Left renal pelvis (tissue), 4 donors: Measurements from ENCODE around the gene SLC5A8. TPM values are rescaled to one million over a fixed set of nuclear protein-coding genes. Genes with fewer than 3 reads are reported as not detected.

Source experiments
- DNase-seq, 4 donors: peaks; one replicate each; pipeline ENCODE4 v3.0.0-alpha.2; 2013; ENCODE audit warnings: low read depth in 4 of 4, low spot score in 3 of 4
- polyA plus RNA-seq, 4 donors: library from polyadenylated mRNA; unstranded; fragments of 120-200 nt; gene quantifications; one replicate each; pipeline ENCODE4 v1.2.1, GENCODE V29; 2013; ENCODE audit not compliant: insufficient read length in 4 of 4

SLC5A8 gene
- 10 to 100 TPM in 3 of 4 donors, 1 to 10 TPM in 1; 1.4 to 35.0 (median 28.4) TPM for polyA plus RNA-seq

- DNase-seq: peak in 2 of 4 donors; percentile 10 to 18
These were observed at the start of gene SLC5A8 for GRCh38 chr12:101209319-101210302. Gene SLC5A8 (minus strand): TSS chr12:101210238. CDS start chr12:101209848, 390 bp downstream.

GRCh38 chr12:101257357-101257756 lies 47.3 kb upstream of the SLC5A8 start:
- no peak for DNase-seq

- DNase-seq: no peak
These were observed 46.2 kb upstream of the SLC5A8 start for GRCh38 chr12:101256266-101256665.

- no peak for DNase-seq
These were observed 33.6 kb upstream of the SLC5A8 start for GRCh38 chr12:101243616-101244015.

DNA sequence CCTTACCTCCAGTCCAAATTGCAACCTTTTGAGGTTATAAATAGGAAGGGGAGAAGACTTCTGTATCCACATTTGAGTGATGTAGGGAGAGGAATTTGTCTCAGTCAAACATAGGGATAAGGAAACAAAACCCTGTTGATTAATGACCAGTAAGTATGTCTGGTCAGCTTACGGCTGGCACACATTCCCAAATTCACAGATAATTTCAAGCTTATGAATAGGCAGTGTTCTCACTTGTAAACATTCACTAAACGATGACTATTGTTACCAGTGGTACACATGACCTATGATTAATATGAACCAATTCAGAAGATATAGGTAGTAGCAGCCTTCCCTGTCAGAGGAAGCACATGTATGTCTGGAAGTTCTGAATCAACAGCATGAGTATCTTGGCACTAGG lies 33.0 kb upstream of the SLC5A8 start:
- DNase-seq: no peak

- no peak for DNase-seq
These were observed 28.8 kb upstream of the SLC5A8 start for GRCh38 chr12:101238800-101239329.

DNA sequence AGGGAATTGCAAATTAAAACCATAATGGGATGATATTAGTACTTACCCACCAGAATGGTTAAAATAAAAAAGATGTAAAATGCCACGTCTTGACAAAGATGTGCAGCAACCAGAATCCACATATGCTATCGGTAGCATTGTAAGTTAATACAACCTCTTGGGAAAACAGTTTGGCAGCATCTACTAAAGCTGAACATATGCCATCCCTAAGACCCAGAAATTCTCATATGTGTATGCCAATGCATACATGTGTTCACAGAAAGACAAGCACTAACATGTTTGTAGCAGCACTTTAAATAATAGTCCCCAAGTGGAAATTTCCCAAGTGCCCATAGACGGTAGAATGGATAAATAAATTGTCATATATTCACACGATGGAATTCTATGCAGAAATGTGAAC lies 28.3 kb upstream of the SLC5A8 start:
- DNase-seq: no peak

- DNase-seq: no peak
These were observed 25.6 kb upstream of the SLC5A8 start for GRCh38 chr12:101235686-101236085.

DNA sequence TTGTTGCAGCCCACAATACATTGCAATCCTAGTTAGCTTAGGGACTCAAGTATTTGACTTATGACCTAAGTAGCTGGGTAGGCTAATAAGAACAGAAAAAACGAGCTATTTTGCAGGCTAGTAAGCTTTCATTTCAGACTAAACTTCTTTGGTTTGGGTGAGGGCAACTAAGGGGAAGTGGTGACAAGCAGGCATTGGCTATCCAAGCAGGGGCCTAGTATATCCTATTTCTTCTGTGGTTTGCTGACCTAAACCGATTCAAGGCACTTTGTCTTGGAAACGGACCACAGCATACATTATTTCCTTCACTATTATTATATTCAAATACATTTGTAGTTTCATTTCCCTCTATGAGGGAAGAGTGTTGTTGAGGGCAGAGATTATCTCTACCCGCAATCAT lies 21.6 kb upstream of the SLC5A8 start:
- no peak for DNase-seq

DNA sequence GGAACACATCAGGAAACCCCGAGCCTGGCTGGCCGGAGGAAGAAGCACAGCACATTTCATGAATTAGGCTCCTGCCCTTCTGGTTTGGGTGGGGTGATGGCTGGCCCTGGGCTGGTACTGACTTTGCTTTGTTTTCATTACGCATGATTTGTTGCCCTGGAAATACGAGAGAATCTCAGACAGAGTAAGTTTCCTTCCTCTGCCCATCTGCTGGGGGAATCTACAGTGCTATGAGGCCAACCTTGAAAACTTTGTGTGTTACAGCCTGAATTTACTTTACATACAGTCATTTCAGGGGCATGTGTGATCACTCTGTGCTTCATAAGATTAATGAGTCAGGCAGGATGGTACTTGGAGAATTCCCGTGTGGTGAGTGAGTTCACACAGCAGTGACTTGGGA lies 20.5 kb upstream of the SLC5A8 start:
- no peak for DNase-seq

DNA sequence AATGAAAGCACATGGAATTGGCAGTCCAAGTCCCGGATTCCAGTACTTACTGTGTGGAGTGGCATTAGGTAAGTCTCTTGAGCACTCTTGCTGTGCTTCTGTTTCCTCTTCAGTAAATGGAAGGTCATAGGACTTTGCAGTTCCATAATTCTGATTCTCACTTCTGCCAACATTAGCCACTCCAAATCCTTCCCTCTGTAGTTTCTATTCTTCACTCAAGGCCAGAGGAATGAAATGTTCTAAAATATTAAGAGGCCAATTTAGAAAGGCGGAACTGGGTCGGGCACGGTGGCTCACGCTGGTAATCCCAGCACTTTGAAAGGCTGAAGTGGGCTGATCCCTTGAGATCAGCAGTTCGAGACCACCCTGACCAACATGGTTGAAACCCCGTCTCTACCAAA lies 19.8 kb upstream of the SLC5A8 start:
- no peak for DNase-seq

DNA sequence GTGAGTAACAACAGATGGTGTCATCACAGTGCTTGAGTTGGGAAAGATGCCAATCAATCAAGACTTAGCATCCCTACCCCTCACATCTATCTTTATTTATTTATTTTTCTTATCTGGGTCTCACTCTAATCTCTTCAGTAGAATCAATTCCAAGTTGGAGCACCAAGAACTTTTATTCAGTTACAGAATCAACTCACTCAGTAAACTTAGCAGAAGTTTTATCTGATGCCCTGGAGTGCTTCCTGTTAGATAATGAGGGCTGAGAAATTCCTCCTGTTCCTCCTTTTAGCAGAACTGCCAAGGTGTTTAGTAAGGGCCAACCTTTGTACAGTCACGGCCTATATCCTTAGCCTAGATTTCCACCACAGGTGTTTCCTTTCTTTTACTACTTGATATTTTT lies 11.3 kb upstream of the SLC5A8 start:
- DNase-seq: no peak

- DNase-seq: no peak
These were observed 6.8 kb upstream of the SLC5A8 start for GRCh38 chr12:101216810-101217209.

DNA sequence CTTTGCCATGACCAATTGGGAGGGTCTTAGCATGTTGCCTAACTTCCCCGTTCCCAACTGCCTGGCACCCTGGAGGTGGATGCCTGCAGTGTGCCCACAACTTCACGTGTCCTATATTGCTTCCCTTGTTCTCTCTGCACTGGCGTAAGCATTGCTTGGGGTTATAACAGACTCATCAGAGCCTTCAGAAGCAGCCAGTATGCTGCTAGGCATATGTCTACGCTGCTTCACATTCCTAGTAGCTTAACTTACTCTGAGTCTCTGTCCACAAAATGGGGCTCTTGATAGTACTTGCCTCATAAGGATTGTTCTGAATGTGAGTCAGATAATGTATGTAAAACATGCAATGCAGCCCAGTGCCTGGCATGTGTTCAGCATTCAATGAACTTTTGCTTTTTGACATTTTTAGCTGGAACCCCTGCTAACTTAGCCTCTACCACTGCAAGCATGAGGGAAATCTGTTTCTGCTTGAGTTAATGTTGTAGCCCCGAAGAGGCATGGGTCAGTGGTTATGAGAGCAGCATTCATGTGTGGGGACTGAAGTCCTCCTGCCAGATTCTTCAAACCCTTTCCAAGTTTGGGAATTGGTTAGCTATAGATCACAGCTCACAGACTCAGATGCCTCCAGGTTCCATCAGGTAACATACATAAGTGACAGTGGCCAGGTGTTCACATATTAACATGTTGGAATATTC lies 2.8 kb downstream of the SLC5A8 start:
- no peak for DNase-seq

DNA sequence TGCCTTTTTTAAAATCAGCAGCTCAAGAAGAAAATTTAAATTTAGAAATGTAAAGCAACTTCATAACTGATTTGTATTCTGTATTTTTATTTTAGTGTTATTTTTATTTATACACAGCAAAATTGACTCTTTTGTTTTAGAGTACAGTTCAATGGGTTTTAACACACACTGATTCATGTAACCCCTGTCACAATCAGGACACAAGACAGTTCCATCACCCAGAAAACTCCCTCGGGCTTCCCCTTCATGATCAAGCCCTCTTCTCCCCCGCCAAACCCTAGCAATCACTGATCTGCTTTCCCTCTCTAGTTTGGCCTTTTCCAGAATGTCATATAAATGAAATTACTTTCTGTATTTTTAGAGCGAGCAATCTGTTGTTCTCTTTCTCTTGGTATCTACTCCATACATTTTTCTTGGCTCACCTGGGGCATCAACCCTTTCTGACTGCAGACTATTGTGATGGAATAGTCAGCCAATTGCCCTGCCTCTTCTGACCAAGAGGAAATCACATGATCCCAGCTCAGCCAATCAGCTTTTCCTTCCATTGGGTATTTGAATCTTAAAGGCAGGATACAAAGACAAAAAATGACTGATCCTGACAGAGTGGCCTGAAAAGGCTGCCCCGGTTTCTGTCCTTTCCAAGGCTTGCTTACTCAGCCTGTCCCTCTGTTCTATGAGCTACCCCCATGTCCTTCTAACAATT lies 5.3 kb downstream of the SLC5A8 start:
- DNase-seq: no peak

GRCh38 chr12:101200824-101201223 lies 9.2 kb downstream of the SLC5A8 start:
- no peak for DNase-seq

- no peak for DNase-seq
These were observed 9.9 kb downstream of the SLC5A8 start for GRCh38 chr12:101200145-101200544.

- DNase-seq: no peak
These were observed 23.7 kb downstream of the SLC5A8 start for GRCh38 chr12:101186291-101186690.

DNA sequence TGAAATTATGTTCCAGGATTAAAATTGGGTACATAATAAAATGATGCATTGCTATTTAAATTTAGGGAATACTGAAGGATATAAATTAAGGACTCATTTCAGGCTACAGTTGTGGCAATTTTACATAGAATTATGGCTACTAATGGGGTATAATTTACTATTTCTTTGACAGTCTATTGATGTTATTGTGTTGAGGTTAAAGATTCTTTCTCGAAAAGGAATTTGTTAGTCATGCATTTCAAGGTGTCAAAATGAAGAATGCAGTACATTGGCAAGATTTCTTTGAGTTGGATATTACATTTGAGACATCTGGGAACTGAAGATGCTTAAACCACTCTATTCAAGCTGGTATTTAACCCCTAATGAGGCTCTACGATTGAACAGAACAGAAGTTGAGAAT lies 28.3 kb downstream of the SLC5A8 start:
- no peak for DNase-seq

DNA sequence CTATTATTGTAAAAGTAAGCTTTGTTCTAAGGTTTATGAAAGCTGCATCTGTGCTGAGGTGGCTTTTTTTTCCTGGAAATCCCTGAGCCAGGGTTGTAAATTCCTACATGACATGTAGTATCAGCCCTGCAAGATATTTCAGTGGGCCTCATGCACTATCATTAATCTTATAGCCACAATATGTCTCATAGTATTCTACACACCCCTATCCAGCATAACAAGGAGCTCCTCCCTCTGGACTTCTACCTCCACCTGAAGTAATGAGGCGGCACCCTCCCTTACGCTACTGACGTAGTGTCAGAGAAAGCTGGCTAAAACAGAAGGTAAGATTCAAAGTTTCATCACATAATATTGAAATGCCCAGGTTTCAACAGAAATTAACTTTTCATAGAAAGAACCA lies 35.5 kb downstream of the SLC5A8 start:
- DNase-seq: no peak
